HG02970 (cell line): Measurements from ENCODE around the gene C1QL2.

Experiments
- ATAC-seq: cut with Tn5 transposase; IDR thresholded peaks from one replicate; pipeline ENCODE4 v1.9.1; 2021; ENCODE audit warnings: mild to moderate bottlenecking, moderate library complexity, moderate number of reproducible peaks; ENCODE audit not compliant: unreplicated experiment, low FRiP score

Gene C1QL2

DNA sequence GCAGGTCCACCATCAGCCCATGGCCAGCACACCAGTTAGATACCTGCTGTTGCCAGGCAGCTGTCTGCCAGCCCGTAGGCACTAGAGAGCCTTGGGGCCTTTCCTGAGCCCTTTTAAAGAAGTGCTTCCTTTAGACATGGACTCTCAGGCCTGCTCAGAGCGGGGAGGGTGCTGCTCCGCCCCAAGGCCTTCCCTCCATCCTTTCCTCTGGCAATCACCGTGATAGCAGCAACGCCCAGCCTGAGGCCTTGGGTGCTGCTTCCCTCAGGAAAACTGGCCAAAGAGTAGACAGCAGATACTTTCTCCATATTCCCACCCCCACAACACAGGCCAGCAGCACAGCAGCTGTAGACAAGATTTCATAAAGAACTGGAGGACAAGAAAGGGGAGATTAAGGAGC is 22.3 kb upstream of the C1QL2 start:
- no peak for ATAC-seq

DNA sequence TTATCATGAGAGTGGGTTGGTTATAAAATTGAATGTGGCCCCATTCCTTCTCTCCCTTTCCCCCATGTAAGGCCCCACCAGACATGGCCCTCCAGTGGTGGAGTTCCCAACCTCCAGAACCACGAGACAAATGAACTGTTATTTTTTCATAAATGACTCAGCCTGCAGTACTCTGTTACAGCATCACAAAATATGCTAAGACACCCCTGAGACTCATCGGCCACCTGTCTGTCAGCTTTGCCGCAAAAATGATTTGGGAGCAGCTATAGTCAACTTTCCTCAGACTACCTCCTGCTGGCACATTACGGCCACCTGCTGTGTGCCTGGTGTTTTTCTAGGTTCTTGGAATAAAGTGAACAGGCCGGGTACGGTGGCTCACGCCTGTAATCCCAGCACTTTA is 21.4 kb upstream of the C1QL2 start:
- ATAC-seq = no peak

GRCh38 chr2:119179202-119179601 is 20.7 kb upstream of the C1QL2 start:
- ATAC-seq = no peak

- no peak for ATAC-seq
Measured at GRCh38 chr2:119178776-119179175, 20.2 kb upstream of the C1QL2 start.

- no peak for ATAC-seq
Measured at GRCh38 chr2:119177838-119178190, 19.3 kb upstream of the C1QL2 start.

DNA sequence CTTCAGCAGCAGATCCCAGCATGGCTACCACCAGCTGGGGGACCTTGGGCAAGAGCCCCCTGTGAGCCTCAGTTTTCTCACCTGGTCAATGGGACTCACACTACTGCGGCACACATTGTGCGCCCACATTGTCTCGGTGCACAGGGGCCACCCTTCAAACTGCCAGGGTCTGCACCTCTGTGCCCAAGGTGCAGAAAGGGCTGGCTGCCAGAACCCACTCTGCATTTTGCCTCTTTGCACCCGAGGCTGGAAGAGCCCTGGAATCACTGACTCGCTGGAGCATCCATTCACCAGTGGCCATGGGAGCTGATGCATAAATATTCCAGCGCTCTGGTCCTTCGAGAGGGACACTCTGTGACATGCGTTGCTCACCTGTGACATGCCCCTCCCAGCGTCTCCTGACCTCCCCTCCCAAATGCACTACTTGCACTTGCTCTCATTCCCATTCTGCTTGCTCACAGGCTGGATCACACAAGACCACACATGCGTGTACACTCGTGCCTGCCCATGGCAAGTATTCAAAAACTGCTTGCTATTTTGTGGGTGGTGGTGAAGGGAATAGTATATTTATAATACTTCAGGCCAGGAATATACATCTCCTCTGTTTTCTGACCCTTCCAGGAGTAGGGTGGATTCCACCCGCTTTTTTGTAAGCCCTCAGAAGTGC is 18.8 kb upstream of the C1QL2 start:
- ATAC-seq = no peak

DNA sequence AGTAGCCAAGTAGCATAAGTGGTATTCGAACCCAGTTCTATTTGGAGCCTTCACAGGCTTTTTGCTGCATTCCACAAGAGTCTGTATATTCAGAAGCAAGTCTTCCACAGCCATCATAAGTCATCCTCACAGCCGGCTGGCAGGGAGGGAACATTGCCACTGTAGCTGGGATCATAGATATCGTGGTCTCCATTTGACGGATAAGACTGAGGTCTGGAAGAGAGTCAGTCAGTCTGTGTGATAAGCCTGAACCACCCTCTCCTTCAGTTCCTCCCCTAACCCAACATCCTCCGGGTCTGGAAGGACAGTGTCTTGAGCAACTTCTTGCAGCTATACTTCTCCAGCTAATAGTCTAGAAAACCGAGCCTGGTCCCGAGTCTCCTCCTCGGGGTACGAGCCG is 17.0 kb upstream of the C1QL2 start:
- no peak for ATAC-seq

DNA sequence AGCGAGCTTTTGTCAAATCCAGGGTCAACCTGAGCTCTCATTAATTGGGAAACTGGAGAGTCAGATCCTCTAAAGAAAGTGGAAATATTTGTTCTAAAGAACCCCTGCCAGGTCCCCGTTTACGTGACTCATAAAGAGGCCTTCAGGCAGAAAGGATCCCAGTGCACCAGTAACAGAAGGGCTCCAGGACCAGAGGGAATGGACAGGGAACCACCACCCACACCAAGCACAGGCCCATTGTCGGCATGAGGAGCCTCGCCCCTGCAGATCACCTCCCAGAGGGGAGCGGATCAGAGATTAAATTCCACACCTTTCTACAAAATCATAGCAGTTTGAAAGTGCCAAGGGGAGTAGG is 16.4 kb upstream of the C1QL2 start:
- no peak for ATAC-seq

- no peak for ATAC-seq
Measured at GRCh38 chr2:119174216-119174992, 15.9 kb upstream of the C1QL2 start.

- ATAC-seq = no peak
Measured at GRCh38 chr2:119173556-119174060, 15.1 kb upstream of the C1QL2 start.

GRCh38 chr2:119170504-119170903 is 12.0 kb upstream of the C1QL2 start:
- ATAC-seq = no peak

DNA sequence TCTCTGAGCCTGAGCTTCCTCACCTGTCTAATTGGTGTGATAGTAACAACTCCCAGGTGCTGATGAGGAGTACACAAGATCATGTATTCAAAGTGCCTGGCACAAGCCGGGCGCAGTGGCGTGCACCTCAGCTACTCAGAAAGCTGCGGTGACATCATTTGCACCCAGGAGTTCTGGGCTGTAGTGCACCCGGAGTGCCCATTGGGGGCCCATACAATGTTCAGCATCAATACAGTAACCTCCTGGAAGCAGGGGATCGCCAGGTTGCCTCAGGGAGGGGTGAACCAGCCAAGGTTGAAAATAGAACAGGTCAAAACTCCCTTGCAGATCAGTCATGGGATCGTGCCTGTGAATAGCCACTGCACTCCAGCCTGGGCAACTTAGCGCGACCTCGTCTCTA is 11.2 kb upstream of the C1QL2 start:
- ATAC-seq = no peak

DNA sequence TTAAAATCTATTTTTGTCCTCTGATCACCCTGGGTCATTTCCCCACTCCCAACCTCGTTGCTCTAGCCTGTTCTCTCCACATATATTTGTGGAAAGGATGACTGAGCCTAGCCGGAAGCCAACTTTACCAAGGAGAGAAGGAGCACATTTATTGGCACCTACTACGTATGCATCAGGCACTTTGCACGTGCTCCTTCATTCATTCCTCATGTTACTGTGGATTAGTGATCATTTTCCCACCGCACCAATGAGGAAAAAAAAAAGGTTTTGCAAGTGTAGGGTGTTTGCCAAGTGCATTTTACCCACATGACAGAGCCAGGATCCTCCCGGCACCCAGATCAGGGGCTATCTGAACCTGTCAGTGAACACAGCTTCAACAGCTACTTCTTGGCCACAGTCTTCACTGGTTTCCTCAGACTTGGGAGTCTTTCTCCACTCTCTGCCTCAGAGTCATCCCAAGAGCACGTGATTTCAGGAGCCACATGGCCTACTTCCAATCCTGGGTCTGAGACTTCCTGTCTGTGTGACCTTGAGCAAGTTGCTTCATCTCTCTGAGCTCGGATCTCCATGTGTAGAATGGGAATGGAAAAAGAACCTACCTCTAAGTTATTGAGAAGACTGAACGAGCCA is 1.9 kb upstream of the C1QL2 start:
- ATAC-seq = no peak

DNA sequence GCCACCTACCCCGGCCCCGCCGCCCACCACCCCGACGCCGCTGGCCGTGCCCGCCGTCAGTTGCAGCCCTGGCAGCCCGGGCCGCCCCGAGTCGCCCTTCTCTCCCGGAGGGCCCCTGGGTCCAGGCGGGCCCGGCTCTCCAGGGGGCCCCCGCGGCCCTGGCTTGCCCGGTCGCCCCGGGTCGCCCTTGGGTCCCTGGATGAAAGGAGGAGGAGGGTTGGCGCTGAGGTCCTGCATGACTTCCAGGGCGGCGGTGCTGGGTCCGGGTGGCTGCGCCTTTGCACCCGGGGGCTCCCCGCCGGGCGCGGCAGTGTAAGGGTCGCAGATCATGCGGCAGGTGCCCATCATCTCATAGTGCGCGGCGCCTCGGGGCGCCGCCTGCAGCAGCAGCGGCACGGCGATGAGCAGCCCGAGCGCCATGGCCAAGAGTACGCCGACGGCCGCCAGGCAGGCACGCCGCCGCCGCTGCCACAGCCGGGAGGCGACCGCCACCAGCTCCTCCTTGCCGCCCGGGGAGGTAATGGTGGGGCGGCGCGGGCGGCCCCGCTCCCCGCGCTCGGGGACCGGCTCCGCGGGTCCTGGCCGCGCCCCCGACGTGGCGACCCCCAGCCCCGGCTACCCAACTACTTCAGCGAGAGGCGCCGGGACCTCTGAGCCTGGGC is 570 bp downstream of the C1QL2 start:
- no peak for ATAC-seq

DNA sequence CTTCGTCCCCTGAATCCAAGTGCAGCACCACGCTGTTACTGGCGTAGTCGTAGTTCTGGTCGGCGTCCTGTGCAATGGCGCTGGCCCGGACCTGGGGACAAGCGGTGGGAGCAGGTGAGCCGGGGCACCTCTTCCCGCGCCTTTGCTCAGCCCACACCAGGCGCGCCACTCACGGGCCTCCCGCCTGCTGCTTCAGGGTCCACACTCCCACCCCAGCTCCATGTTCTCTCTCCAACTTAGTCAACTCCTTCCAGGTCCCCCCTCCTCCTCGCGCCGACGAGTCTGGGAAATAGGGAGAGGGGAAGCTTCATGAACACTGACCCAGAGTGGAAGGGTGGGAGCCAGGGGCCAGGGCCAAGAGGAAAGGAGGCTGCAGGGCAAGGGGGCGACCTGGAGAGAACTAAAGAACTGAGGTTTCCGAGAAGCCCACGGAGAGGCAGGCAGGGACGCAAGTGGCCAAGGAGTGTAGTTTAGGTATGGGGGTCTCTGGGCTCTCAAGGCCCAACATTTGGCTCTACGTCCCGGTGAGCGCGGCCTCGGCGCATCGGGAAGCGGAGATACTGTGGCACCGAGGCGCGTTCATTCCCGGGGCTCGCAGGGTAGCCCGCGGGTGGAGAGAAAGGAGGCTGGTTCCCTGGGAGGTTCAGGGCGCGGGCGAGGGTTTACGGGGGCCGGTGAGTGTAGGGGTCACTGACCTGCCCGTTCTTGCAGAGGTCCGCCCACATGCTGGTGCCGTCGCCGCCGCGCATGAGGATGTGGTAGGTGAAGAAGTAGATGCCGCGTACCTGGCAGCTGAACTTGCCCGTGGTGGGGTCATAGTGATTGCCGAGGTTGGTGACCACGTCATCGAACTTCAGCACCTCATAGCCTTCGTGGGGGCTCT is 1.4 kb downstream of the C1QL2 start:
- no peak for ATAC-seq

GRCh38 chr2:119156105-119156890 is 2.3 kb downstream of the C1QL2 start:
- no peak for ATAC-seq

DNA sequence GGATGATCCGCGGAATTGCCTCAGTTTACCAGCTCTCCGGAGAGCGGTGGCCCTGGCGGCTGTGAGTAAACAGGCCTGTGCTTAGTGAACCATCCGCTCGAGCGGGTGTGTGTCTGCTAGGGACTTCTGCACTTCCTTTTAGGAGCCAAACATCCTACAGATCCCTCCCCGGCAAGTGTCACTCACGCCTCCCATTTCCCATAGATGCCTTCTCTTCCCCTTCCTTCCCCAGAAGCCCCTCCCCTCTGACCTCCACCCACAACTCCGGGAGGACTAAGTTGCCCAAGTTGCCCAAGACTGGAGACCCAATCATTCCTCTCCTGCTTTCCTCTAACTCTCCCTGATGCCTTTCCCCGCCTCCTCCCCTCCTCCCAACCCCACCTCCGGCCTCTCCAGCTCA is 2.9 kb downstream of the C1QL2 start:
- no peak for ATAC-seq

DNA sequence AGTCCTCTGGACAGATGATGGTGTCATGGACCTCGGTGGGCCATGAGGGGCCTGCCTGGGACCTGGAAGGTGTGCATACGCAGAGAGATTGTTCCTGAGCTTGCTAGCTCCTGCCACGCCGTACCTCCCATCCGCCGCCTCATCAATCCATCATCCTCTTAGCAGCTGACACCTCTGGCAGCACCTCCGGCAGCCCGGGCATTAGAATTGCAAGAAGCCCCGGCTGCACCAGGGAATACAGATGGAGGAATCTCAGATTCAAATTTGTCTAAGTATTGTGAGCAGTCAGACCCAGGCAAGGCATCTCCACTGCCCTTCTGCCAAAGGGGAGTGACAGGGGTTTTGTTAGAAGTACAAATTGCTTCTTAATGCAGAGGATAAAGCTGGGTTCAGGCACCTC is 4.5 kb downstream of the C1QL2 start:
- ATAC-seq = no peak

- no peak for ATAC-seq
Measured at GRCh38 chr2:119149611-119150010, 8.9 kb downstream of the C1QL2 start.
